ENCODE results near the gene CLCN1.
"Not testable (repeated sequence)": the region's sequence is repeated elsewhere in the genome, so short reads cannot be mapped to it uniquely, and the experiment has no call there.

CLCN1 gene

DNA sequence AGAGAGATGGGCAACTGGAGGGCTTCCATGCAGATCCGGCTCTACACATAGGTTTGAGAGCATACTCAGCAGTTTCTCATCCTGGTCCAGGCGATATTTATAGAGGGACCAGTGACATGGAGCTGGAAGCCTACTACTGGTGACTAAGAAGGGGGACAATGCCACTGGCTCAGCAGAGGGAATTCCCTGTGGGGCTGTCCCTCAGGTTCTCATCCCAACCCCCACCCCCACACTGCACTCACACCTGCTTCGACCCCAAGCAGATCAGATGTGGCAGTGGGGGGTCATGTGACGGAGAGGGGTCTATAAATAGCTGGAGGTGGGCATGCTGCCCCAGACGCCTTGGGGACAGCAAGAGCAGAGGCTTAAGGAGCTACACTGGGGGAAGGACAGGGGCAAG is at the start of gene CLCN1:
TSS of gene CLCN1 (plus strand) at position 336 of the 400 bp plus-strand sequence. CDS start 102 bp downstream, outside the sequence.
- DNase-seq, result no peak

DNA sequence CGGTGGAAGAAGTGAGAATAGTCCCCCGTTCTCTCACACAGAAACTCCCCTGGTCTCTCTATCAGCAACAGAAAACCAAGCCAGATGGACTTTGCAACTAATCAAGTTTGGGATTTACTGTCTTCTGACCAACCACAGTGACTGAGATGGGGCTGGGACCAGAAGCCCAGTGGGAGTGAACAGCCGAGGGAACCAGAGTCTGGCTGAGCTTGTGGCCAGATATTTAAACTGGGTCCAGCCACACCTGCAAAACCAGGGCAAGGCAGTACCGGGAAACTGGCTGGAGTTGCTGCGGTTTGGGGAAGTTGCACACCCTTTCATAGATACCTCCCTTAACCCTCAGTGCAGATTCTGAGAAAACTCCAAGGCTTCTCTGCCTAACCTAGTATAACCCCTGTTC is 46.7 kb upstream of the CLCN1 start:
- no peak for DNase-seq

DNA sequence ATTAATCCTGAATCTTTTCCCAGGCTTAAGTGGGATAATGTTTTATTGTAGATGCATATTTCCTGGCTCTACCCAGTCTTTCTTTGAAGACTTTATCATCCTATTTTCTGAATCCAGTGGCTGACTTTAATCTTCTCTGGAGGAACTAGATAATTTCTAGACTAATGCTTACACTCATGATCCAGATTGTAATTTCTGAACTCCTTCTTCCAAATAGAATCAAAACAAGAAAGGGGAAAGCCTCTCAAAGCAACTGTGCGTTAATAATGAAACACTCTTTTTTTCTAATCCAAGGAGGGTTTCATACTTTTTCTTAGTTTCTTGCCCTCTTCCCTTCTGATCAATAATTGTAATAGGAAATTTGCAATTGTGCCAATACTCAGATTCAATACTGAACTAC is 44.7 kb upstream of the CLCN1 start:
- DNase-seq, result no peak

DNA sequence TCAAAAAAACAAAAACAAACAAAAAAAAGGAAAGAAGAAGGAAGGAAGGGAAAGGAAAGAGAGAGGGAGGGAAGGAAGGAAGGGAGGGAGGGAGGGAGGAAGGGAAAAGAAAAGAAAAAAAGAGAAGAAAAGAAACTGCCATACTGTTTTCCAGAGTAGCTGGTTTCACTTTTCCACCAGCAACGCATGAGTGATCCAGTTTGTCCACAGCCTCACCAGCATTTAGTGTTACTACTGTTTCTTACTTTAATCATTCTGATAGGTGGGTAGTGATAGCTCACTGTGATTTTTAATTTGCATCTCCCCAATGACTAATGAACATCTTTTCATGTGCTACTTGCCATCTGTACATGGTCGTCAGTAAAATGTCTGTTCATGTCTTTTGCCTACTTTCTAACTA is 43.0 kb upstream of the CLCN1 start:
- no peak for DNase-seq

DNA sequence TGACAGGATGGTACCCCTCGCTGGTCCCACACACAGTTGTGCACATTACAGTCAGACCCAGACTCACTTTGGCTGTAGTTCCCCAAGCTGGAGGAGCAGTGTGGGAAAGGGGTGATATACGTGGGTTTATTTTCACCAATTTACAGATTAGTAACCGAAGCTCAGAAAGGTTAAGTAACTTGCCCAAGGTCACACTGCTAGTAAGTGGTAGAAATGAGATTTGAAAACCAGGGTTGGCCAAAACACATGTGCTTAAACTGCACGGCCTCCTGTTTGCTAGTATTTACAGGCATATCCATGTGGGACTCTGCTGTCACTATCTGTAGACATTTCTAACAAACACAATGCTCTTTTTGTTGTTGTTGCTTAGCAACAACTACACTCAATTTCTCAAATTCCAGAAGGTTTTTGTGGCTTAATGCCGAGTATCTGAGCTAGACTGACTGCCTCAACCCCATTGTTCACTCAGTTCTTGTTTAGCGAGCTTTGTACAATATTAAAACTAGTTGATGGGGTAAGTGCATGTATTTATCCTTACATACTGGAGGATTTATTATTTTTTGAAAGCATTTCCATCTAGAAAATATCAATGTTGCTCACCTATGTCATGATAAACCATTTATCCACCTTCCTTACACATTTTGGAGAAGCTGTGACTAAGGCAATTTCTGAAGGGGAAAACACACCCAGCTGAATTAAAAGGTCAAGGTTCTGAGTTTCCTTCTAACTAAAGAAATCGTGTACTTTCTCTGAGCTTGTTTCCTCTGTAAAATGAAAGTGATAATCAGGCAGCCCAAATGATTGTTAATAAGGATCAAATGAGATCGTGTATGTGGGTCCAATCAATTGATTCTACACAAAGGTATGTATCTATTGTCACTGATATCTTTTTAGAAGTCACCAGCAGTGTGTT is 36.5 kb upstream of the CLCN1 start:
- DNase-seq, result no peak

DNA sequence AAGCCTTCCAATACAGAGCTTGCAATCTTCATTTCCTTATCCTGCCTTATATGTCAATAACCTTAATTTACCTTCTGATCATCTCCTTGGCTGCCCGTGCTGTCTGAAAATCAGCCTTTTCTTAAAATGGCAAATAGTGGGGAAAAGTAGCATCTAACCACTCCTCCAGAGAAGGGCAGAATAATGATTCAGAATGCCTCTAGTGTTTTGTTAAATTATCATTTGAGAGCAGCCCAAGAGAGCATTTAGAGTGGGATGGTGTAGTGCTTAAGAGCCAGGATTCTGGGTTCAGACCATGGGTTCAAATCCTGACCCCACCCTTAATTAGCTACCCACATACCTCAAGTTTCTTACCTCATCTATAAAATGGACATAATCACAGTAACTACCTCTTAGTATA is 35.8 kb upstream of the CLCN1 start:
- no peak for DNase-seq

DNA sequence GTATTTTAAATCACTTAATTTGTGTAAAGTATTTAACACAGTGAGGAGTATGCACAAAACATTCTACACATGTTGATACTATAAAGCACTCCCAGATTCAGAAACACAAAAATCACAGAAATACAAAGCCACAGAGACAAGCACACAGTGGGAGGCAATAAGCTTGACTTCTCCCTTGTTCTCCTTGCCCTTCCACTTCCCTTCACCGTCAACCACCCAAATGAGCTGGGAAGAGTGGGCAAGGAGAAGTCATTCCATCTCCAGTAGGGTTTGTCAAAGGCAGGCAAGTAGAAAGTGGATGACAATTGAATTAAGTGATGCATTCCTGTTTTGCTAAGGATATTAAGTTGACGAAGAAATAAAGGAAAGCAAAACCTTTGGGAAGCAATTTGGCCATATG is 35.3 kb upstream of the CLCN1 start:
- no peak for DNase-seq

DNA sequence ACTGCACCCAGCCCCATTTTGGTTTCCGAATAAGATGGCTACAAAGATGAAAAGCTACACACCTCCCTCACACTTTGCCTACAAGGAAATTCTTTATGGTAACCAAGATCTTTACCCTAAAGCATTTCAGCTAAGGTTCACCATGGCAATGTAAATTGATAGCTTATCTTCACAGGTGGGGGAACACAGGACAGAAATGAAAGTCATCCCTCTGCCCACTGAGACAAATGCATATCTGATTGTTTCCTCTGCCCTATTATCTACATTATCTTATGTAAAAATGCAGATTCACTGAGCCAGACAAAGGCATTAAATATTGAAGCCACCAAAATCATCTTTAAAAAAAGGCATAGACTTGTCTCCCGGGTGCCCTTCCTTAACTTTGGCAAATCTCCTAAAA is 34.4 kb upstream of the CLCN1 start:
- no peak for DNase-seq

DNA sequence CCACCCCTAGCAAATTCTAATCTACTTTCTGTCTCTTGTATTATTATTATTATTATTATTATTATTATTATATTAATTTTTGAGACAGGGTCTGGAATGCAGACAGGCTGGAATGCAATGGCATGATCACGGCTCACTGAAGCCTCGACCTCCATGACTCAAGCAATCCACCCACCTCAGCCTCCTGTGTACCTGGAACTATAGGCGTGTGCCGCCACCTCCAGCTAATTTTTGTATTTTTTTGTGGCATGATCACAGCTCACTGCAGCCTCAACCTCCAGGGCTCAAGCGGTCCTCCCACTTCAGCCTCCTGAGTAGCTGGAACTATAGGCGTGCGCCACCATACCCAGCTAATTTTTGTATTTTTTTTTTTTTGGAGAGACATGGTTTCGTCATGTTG is 33.8 kb upstream of the CLCN1 start:
- no peak for DNase-seq

DNA sequence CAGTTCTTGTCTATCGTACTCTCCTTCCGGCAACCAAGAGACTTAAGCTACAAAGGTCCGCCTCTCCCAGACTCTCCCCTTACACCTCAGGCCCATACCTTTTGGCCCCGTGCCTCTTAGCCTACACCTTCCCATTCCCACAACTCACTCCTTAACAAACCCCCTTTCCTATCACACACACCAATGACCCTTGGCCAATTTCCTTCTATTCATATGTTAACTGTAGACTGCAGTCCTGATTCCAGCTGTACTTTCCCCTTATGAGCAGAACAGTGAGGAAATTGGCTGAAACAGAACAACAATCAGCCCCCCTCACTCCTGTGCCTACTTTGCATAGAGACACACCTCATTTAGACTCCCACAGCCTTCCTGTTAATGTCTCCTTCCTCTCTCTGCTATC is 32.5 kb upstream of the CLCN1 start:
- no peak for DNase-seq

DNA sequence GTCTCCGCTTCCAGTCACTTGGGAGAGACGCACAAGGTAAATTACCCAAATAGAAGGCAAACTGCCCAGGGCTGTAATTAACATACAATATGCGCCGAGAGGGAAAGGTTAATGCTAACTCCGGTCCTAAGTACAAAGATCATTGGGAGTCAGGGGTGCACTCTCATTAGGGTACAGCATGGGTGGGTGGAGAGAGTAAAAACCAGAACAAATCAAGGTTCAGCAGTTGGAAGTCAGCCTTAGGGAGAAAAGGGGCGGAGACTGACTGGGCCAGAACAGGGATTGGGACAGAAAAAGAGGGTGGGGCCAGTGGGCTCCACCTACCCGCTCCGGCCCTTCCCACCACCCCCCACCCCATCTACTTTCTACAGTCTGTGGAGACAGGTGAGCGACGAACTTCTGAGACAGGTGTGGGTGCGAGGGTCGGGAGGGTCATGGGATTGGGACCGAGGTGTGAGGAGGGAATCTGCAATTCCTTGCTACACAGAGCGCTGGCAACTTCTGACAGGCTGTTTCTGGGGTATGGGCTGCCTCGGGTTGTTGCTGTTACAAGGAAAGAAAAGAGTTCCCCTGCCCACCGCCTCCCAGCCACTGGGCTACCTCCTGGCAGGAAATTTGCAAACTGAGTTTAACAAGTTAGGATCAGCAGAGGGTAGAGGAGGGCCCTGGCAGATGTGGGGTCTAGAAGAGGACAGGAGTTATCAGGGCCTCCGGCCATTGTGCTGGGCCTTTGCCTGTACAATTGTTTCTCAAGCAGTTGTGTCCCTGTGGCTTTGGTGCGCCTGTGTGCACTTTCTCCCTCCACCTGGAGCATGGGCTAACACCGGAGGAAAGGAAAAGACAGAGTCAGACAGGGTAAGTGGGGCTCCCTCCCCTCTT is 31.1 kb upstream of the CLCN1 start, which contains the start of gene TMEM139:
TSS of gene TMEM139 (plus strand) at position 368 of the 879 bp plus-strand sequence. CDS start 1,000 bp downstream, outside the sequence.
- no peak for DNase-seq

DNA sequence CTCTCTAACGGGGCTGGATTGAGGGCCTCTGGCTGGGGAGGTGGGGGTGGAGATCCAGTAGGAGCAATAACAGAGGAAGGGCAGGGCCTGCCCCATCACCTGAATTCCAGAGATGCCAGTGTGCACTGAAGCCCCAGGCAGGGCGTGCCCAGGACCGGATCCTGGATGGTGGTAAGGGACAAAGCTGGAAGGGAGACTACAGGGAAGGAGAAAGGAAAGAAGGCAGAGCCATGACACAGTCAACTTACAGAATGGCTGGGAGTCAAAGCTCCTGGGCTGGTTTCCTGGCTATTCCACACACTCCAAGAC is 30.5 kb upstream of the CLCN1 start:
- DNase-seq, result no peak

DNA sequence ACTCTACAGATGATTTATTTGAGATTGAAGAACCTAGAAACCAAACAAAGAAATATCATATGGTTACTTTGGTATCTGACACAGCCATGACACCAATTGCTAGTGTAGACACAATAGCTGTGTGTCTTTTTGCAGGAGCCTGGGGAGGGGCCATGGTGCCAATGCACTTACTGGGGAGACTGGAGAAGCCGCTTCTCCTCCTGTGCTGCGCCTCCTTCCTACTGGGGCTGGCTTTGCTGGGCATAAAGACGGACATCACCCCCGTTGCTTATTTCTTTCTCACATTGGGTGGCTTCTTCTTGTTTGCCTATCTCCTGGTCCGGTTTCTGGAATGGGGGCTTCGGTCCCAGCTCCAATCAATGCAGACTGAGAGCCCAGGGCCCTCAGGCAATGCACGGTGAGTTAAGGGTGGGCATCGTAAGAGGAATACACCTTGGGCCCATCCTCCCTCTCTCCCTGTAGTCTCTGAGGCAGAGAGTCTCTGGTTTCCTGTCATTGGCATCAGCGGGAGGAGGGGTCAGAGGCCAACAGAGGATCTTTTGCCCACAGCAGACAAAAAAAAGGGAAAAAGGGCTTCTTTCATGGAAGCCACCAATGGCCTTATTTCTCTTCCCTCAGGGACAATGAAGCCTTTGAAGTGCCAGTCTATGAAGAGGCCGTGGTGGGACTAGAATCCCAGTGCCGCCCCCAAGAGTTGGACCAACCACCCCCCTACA is 29.9 kb upstream of the CLCN1 start:
- no peak for DNase-seq

DNA sequence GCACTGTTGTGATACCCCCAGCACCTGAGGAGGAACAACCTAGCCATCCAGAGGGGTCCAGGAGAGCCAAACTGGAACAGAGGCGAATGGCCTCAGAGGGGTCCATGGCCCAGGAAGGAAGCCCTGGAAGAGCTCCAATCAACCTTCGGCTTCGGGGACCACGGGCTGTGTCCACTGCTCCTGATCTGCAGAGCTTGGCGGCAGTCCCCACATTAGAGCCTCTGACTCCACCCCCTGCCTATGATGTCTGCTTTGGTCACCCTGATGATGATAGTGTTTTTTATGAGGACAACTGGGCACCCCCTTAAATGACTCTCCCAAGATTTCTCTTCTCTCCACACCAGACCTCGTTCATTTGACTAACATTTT is 29.4 kb upstream of the CLCN1 start:
- DNase-seq, result no peak

DNA sequence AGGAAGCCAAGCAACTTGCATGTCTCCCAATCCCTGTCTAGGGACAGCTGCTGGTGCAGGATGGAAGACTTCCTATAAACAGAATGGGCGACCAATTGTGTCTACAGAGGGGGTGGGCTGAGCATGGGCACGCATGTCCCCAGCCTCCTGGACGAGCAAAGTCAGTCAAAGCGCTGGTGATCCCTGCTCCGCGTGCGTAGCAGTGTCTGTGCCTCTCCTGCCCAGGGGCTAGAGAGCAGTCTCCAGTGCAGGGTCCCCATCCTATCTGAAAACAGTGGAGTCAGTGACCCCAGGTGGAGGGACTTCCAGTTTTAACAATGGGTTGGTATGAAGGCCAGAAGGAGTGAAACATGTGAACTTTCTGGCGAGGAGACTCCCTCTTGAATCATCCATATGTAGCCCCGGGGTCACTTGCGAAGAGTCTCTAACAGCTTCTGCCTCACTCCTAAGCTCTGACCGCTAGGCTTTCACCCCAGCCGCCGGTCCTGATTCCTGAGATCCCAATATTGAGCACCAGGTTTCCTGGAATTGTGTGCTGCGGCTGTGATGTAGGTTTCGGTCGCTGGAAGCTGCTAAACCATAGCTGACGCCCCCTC is 28.5 kb upstream of the CLCN1 start:
- no peak for DNase-seq

DNA sequence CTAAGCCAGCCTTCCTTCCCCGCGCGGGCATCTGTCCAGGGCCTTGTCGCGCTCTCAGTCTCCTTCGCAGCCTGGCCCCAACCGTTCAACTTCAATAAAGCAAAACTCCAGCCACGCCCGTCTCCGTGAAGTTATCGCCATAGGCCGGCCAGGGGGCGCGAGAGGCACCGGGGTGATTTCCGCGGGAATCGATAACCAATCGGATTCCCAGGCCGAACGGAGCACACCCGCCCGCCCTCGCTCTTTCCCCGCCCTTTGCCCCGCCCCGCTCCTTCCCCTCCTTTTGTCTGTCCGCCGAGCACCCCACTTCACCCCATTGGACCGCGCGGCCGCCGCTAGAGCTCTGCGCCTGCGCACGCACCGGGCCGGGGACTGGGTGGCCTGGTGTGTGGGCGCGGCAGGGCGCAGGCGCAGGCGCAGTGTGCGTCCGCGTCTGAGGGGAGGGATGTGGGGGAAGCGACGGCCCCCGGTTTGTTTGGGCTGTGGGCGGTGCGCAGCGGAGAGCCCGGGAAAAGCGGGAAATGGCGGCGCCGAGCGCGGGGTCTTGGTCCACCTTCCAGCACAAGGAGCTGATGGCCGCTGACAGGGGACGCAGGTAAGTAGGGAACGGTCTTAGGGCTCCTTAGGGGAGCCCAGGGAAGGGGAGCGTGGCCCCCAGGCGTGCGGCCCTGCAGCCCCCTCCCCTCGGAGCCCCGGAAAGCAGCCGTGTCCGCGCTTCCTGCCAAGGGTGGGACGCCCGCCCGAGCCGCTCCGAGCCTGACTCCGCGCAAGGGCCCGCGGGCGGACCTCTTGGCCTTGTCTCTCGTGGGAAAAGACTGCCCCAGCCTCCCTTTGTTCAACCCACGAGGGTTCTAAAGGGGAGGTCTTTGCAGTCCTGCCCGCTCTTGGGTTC is 27.7 kb upstream of the CLCN1 start, which contains the start of gene CASP2:
TSS of gene CASP2 (plus strand) at position 417 of the 892 bp plus-strand sequence. CDS start at position 522, 105 bp downstream.
- DNase-seq, result peak; percentile 98

DNA sequence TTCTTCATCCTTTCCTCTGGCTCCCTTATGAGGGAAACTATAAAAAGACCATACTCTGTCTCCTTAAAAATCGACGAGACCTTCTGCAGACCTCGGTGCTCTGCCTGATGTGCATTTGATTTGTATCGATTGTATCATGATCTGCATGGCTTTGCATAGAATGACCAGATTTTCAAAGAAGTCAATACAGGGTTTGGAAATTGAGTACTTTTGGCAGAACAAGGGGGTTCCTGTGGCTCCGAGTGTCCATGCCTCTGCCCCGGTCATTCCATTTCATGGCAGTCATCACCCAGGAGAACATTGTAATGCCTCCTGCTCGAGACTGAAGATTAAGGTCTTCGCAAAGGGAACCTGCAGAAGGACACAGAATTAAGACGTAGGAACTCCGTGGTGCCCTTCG is 27.1 kb upstream of the CLCN1 start:
- no peak for DNase-seq

DNA sequence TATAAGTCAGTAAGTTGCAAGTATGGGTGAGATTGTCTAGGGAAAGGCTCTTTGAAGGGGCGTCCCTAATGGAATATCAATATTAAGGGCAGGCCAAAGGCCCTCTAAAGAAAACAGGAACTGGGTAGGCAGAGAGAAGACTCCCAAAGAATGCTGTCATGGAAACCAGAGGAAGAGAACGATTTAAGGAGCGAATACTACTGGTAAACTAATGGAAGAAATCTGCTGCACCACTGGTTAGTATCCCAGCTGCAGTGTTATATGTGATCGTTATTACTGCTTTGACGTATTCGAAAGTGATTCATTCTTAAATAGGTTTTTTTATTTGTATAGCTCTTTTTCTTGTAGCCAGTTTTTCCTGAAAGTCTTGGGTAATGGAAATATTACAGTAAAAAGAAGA is 26.5 kb upstream of the CLCN1 start:
- DNase-seq, result no peak

DNA sequence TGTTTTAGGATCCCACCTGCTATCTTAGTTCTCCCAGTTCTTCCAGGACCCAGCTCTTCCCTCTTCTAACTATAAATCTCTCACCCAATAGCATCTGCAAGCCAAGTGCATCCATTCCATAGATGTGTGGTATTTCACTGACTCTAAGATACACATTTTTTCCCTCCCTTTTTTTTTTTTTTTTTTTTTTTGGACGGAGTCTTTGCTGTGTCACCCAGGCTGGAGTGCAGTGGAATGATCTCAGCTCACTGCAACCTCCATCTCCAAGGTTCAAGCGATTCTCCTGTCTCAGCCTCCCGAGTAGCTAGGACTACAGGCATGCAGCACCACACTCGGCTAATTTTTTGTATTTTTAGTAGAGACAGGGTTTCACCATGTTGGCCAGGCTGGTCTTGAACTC is 26.0 kb upstream of the CLCN1 start:
- not testable (repeated sequence) for DNase-seq

DNA sequence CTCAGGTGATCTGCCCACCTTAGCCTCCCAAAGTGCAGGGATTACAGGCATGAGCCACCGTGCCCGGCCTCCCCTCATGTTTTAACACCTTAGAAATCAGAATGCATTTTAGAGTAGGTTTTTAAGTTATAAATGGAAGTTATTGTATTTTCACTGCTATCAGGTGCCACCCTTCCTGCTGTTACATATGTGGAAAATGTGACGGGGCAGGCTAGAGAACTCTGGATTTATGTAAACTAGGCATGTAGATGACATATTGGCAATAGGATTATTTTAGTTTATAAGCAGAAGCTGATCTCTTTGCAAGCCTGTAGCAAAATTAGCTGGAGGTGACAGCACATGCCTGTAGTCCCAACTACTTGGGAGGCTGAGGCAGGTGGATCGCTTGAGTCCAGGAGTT is 25.6 kb upstream of the CLCN1 start:
- no peak for DNase-seq

DNA sequence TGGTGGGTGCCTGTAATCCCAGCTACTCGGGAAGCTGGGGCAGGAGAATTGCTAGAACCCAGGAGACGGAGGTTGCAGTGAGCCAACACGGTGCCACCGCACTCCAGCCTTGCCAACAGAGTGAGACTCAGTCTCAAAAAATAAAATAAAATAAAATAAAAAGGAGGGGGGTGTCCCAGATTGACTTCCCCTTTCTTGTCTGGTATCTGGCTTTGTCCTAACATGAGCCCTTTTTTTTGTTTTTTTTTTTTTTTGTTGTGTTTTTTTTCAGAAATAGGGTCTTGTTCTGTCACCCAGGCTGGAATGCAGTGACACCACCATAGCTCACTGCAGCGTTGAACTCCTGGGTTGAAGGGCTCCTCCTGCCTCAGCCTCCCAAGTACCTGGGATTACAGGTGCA is 23.0 kb upstream of the CLCN1 start:
- no peak for DNase-seq

DNA sequence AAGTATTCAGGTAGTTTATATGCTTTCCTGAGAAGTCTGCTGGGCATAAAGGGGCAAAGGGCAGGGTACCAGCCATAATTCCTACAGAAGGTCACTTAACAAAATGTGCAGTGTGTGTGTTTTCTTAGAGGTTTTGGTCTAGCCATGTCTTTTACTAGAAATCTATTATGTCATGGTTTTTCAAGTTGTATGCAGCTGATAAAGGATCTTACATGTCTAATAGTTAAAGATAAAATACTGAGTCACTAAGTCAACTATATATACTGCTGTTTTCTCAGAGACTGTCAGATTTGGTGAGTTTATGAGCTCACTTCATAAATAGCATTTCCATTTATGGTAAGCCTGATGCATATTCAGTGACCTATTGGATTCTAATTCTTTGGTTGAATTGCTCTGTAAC is 20.0 kb upstream of the CLCN1 start:
- no peak for DNase-seq

Data from GDM1 (cell line).